ENCODE data around the gene BTNL8.

BTNL8 gene

DNA sequence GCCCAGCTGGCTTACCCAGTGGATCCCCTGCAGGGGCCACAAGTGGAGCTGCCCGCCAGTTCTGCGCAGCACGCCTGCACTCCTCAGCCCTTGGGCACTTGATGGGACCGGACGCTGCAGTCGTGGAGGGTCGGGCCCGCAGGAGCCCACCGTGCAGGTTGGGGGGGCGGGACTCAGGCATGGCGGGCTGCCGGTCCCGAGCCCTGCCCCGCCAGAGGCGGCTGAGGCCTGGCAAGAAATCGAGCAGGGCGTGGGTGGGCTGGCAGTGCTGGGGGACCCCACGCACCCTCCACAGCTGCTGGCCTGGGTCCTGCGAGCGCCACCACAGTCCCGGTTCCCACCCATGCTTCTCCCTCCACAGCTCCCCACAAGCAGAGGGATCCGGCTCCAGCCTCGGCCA is 70.4 kb downstream of the BTNL8 start:
- no peaks in the 10 kb centered on the region for H3K79me2 ChIP-seq (ENCODE audit: control insufficient read depth, low read length)
- no peaks in the 10 kb centered on the region for H3F3A ChIP-seq (ENCODE audit: control insufficient read depth, insufficient read depth)
- H3K9me2 ChIP-seq (replicated peaks; ENCODE audit: control insufficient read depth, low read length), result no peaks in the 10 kb centered on the region
- no peak overlapping the region for H3K4me3 ChIP-seq (ENCODE audit: low read length)
- no peak overlapping the region for H3K4me2 ChIP-seq (ENCODE audit: low read length)
- H4K20me1 ChIP-seq (ENCODE audit: control insufficient read depth, insufficient read depth, low read depth, low read length), result no peaks in the 10 kb centered on the region
- H3K9me3 ChIP-seq (ENCODE audit: control insufficient read depth, insufficient read depth, low read length), result no peaks in the 10 kb centered on the region
- no peak overlapping the region for H3K27ac ChIP-seq (ENCODE audit: low read depth, low read length)
- no peaks in the 10 kb centered on the region for H3K36me3 ChIP-seq (ENCODE audit: control insufficient read depth, low read length)
- peaks cover 1% of the 10 kb centered on the region for H3K4me1 ChIP-seq (ENCODE audit: control insufficient read depth, low read length)
- TF ChIP-seq EZH2phosphoT487 (IDR thresholded peaks at IDR 0.05; ENCODE audit: borderline replicate concordance, low read length), result no peak
- TF ChIP-seq, protein P1, sequence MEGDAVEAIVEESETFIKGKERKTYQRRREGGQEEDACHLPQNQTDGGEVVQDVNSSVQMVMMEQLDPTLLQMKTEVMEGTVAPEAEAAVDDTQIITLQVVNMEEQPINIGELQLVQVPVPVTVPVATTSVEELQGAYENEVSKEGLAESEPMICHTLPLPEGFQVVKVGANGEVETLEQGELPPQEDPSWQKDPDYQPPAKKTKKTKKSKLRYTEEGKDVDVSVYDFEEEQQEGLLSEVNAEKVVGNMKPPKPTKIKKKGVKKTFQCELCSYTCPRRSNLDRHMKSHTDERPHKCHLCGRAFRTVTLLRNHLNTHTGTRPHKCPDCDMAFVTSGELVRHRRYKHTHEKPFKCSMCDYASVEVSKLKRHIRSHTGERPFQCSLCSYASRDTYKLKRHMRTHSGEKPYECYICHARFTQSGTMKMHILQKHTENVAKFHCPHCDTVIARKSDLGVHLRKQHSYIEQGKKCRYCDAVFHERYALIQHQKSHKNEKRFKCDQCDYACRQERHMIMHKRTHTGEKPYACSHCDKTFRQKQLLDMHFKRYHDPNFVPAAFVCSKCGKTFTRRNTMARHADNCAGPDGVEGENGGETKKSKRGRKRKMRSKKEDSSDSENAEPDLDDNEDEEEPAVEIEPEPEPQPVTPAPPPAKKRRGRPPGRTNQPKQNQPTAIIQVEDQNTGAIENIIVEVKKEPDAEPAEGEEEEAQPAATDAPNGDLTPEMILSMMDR (IDR thresholded peaks at IDR 0.05; ENCODE audit: low read depth, low read length, poor library complexity, severe bottlenecking), result no peak
- no peaks in the 10 kb centered on the region for H3K27me3 ChIP-seq (ENCODE audit: control insufficient read depth, low read length)

DNA sequence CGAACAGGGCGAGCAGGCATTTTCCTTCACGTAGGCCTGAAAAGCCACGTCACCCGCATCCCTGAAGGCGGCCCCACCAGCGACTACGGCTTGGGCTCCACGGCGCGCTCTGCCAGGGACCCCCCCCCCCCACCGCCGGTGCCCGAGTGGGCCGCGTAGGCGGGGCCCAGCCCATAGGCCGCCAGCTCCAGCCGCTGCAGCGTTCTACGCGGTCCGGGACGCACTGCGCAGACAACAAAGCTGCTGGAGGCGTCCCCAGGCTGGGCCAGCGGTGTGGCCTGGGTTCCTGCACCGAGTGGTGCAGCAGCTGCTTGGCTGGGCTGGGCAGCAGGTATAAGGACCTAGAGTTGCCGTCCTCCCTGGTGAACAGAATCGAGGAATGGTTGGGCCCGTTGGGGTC is 71.4 kb downstream of the BTNL8 start:
- Histone ChIP-seq H3K9me3 (ENCODE audit: control insufficient read depth, insufficient read depth, low read length) (no peaks in the 10 kb centered on the region), H4K20me1 (ENCODE audit: control insufficient read depth, insufficient read depth, low read depth, low read length) (no peaks in the 10 kb centered on the region), H3K4me2 (ENCODE audit: low read length) (no peak overlapping the region), H3K4me3 (ENCODE audit: low read length) (no peak overlapping the region), H3K9me2 (replicated peaks; ENCODE audit: control insufficient read depth, low read length) (no peaks in the 10 kb centered on the region), H3K36me3 (ENCODE audit: control insufficient read depth, low read length) (peaks cover under 1% of the 10 kb centered on the region; the same call in 1 of the 2 replicates), H3K27ac (ENCODE audit: low read depth, low read length) (no peak overlapping the region), H3K4me1 (ENCODE audit: control insufficient read depth, low read length) (peaks cover 11% of the 10 kb centered on the region), H3K79me2 (ENCODE audit: control insufficient read depth, low read length) (no peaks in the 10 kb centered on the region), H3K27me3 (ENCODE audit: control insufficient read depth, low read length) (no peaks in the 10 kb centered on the region), H3F3A (ENCODE audit: control insufficient read depth, insufficient read depth) (no peaks in the 10 kb centered on the region)
- no peak for TF ChIP-seq EZH2phosphoT487 (IDR thresholded peaks at IDR 0.05; ENCODE audit: borderline replicate concordance, low read length)
- TF ChIP-seq, protein P1 (IDR thresholded peaks at IDR 0.05; ENCODE audit: low read depth, low read length, poor library complexity, severe bottlenecking), result no peak

DNA sequence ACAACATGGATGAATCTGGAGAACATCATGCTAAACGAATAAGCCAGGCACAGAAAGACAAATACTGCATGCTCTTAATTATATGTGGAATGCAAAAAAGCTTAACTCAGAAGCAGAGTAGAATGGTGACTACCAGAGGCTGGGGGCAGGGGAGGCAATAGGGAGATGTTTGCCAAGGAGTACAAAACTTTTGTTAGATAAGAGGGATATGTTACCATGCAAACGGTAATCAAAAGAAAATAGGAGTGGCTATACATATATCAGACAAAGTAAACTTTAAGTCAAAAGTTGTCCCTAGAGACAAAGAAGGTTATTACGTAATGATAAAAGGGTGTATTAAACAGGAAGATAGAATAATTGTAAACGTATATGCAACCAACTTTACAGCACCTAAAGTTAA is 71.9 kb downstream of the BTNL8 start:
- Histone ChIP-seq H3K79me2 (ENCODE audit: control insufficient read depth, low read length) (no peaks in the 10 kb centered on the region), H3K4me1 (ENCODE audit: control insufficient read depth, low read length) (peaks cover 16% of the 10 kb centered on the region), H4K20me1 (ENCODE audit: control insufficient read depth, insufficient read depth, low read depth, low read length) (no peaks in the 10 kb centered on the region), H3K4me3 (ENCODE audit: low read length) (no peak overlapping the region), H3K4me2 (ENCODE audit: low read length) (no peak overlapping the region), H3K27ac (ENCODE audit: low read depth, low read length) (no peak overlapping the region), H3K9me3 (ENCODE audit: control insufficient read depth, insufficient read depth, low read length) (no peaks in the 10 kb centered on the region), H3K27me3 (ENCODE audit: control insufficient read depth, low read length) (no peaks in the 10 kb centered on the region), H3K36me3 (ENCODE audit: control insufficient read depth, low read length) (peaks cover 3% of the 10 kb centered on the region; the same call in 1 of the 2 replicates), H3F3A (ENCODE audit: control insufficient read depth, insufficient read depth) (no peaks in the 10 kb centered on the region), H3K9me2 (replicated peaks; ENCODE audit: control insufficient read depth, low read length) (no peaks in the 10 kb centered on the region)
- TF ChIP-seq, protein P1 (IDR thresholded peaks at IDR 0.05; ENCODE audit: low read depth, low read length, poor library complexity, severe bottlenecking), result no peak
- TF ChIP-seq EZH2phosphoT487 (IDR thresholded peaks at IDR 0.05; ENCODE audit: borderline replicate concordance, low read length), result no peak
